ENCODE measurements around the gene COL18A1. TPM values are rescaled to one million over a fixed set of nuclear protein-coding genes. Genes with fewer than 3 reads are reported as not detected.

COL18A1 gene
- total and polyA plus RNA-seq, 2 experiments from 2014 or later, result 97.1 to 140 TPM

GRCh38 chr21:45460011-45460565 is 55.1 kb downstream of the COL18A1 start:
- Histone ChIP-seq H2AFZ (no peak overlapping the region), H3K4me3 (no peak overlapping the region), H3K4me1 (ENCODE audit: insufficient read depth) (peaks cover 20% of the 10 kb centered on the region), H3K27ac (peak overlapping the region; percentile 29), H3K36me3 (replicated peaks; ENCODE audit: insufficient read depth, low read depth) (no peaks in the 10 kb centered on the region), H3K9me3 (ENCODE audit: low read depth) (peaks cover 11% of the 10 kb centered on the region), H4K20me1 (ENCODE audit: insufficient read depth, poor library complexity, severe bottlenecking) (no peaks in the 10 kb centered on the region), H3K9me2 (replicated peaks; ENCODE audit: insufficient read depth) (no peaks in the 10 kb centered on the region), H3K27me3 (no peaks in the 10 kb centered on the region), H3K79me2 (peaks cover 27% of the 10 kb centered on the region), H3K4me2 (no peak overlapping the region)
- 83% methylated on average over 23 of the region's 23 CpGs for WGBS (ENCODE audit: low lambda C conversion rate, missing lambda C conversion rate)
- TF ChIP-seq EZH2 (IDR thresholded peaks at IDR 0.05; ENCODE audit: borderline replicate concordance), result no peak
- no peak for TF ChIP-seq EZH2phosphoT487 (IDR thresholded peaks at IDR 0.05; ENCODE audit: low read depth, severe bottlenecking, unreplicated experiment)
- TF ChIP-seq CTCF (IDR thresholded peaks at IDR 0.05; ENCODE audit: poor library complexity), result no peak
- DNase-seq (ENCODE audit: low spot score), result no peak

GRCh38 chr21:45460611-45461368 is 55.8 kb downstream of the COL18A1 start:
- peaks cover 27% of the 10 kb centered on the region for H3K79me2 ChIP-seq
- peaks cover 13% of the 10 kb centered on the region for H3K4me1 ChIP-seq (ENCODE audit: insufficient read depth)
- H2AFZ ChIP-seq, result no peak overlapping the region
- H3K9me3 ChIP-seq (ENCODE audit: low read depth), result peaks cover 11% of the 10 kb centered on the region
- H3K4me3 ChIP-seq, result no peak overlapping the region
- no peak overlapping the region for H3K4me2 ChIP-seq
- 66% methylated on average over 9 of the region's 9 CpGs for WGBS (ENCODE audit: low lambda C conversion rate, missing lambda C conversion rate)
- no peaks in the 10 kb centered on the region for H3K36me3 ChIP-seq (replicated peaks; ENCODE audit: insufficient read depth, low read depth)
- no peaks in the 10 kb centered on the region for H4K20me1 ChIP-seq (ENCODE audit: insufficient read depth, poor library complexity, severe bottlenecking)
- no peaks in the 10 kb centered on the region for H3K27me3 ChIP-seq
- no peak for TF ChIP-seq EZH2 (IDR thresholded peaks at IDR 0.05; ENCODE audit: borderline replicate concordance)
- H3K9me2 ChIP-seq (replicated peaks; ENCODE audit: insufficient read depth), result no peaks in the 10 kb centered on the region
- no peak for DNase-seq (ENCODE audit: low spot score)
- peak overlapping the region; percentile 29 for H3K27ac ChIP-seq

- no peaks in the 10 kb centered on the region for H3K27me3 ChIP-seq
- no peak for TF ChIP-seq CTCF (IDR thresholded peaks at IDR 0.05; ENCODE audit: poor library complexity)
- no peak for TF ChIP-seq EZH2 (IDR thresholded peaks at IDR 0.05; ENCODE audit: borderline replicate concordance)
- no peak for TF ChIP-seq EZH2phosphoT487 (IDR thresholded peaks at IDR 0.05; ENCODE audit: low read depth, severe bottlenecking, unreplicated experiment)
- peaks cover 27% of the 10 kb centered on the region for H3K79me2 ChIP-seq
- no peak overlapping the region for H2AFZ ChIP-seq
- H3K9me3 ChIP-seq (ENCODE audit: low read depth), result peaks cover 11% of the 10 kb centered on the region
- H3K9me2 ChIP-seq (replicated peaks; ENCODE audit: insufficient read depth), result no peaks in the 10 kb centered on the region
- no peak overlapping the region for H3K4me2 ChIP-seq
- H3K27ac ChIP-seq, result no peak overlapping the region
- DNase-seq (ENCODE audit: low spot score), result no peak
- 96% methylated on average over 5 of the region's 5 CpGs for WGBS (ENCODE audit: low lambda C conversion rate, missing lambda C conversion rate)
- no peaks in the 10 kb centered on the region for H4K20me1 ChIP-seq (ENCODE audit: insufficient read depth, poor library complexity, severe bottlenecking)
- H3K36me3 ChIP-seq (replicated peaks; ENCODE audit: insufficient read depth, low read depth), result no peaks in the 10 kb centered on the region
- H3K4me1 ChIP-seq (ENCODE audit: insufficient read depth), result peaks cover 12% of the 10 kb centered on the region
- no peak overlapping the region for H3K4me3 ChIP-seq
These were observed 56.4 kb downstream of the COL18A1 start for GRCh38 chr21:45461369-45461750.

- TF ChIP-seq EZH2 (IDR thresholded peaks at IDR 0.05; ENCODE audit: borderline replicate concordance) (no peak), EZH2phosphoT487 (IDR thresholded peaks at IDR 0.05; ENCODE audit: low read depth, severe bottlenecking, unreplicated experiment) (no peak), CTCF (IDR thresholded peaks at IDR 0.05; ENCODE audit: poor library complexity) (no peak)
- peaks cover 11% of the 10 kb centered on the region for H3K9me3 ChIP-seq (ENCODE audit: low read depth)
- peaks cover 25% of the 10 kb centered on the region for H3K79me2 ChIP-seq
These were observed 56.9 kb downstream of the COL18A1 start for GRCh38 chr21:45461806-45462341.

More at GRCh38 chr21:45461806-45462341, 56.9 kb downstream of the COL18A1 start:
- no peak for DNase-seq (ENCODE audit: low spot score)
- no peaks in the 10 kb centered on the region for H3K9me2 ChIP-seq (replicated peaks; ENCODE audit: insufficient read depth)
- no peaks in the 10 kb centered on the region for H3K27me3 ChIP-seq
- H3K4me1 ChIP-seq (ENCODE audit: insufficient read depth), result peaks cover 12% of the 10 kb centered on the region
- H2AFZ ChIP-seq, result no peak overlapping the region
- no peaks in the 10 kb centered on the region for H4K20me1 ChIP-seq (ENCODE audit: insufficient read depth, poor library complexity, severe bottlenecking)
- no peak overlapping the region for H3K4me3 ChIP-seq
- no peaks in the 10 kb centered on the region for H3K36me3 ChIP-seq (replicated peaks; ENCODE audit: insufficient read depth, low read depth)
- no peak overlapping the region for H3K27ac ChIP-seq
- no peak overlapping the region for H3K4me2 ChIP-seq

Data from hepatocyte (in vitro differentiated cells).